ENCODE data around the gene RTN1. TPM values are rescaled to one million over a fixed set of nuclear protein-coding genes. Genes with fewer than 3 reads are reported as not detected.

The RTN1 gene
- polyA plus RNA-seq, 1 of the 3 experiments (the other 2 are of a cell fraction), result 1.6 TPM

- TF ChIP-seq TEAD4 (IDR thresholded peaks at IDR 0.05; ENCODE audit: borderline replicate concordance, insufficient read depth) (no peak), JUND (IDR thresholded peaks at IDR 0.05) (no peak), ELF1 (IDR thresholded peaks at IDR 0.05) (no peak), FOSL2 (IDR thresholded peaks at IDR 0.05; ENCODE audit: borderline replicate concordance, low read depth) (no peak), GATA2 (CRISPR knock-in tag; IDR thresholded peaks at IDR 0.05) (no peak), CTCF (IDR thresholded peaks at IDR 0.05) (no peak), ZBTB33 (IDR thresholded peaks at IDR 0.05; ENCODE audit: borderline replicate concordance, low read depth) (no peak), TCF12 (IDR thresholded peaks at IDR 0.05) (no peak)
- Histone ChIP-seq H3K4me3 (ENCODE audit: low read depth in 2 of 2, low read length in 1 of 2) (no peak overlapping the region), H4K20me1 (ENCODE audit: insufficient read depth) (no peaks in the 10 kb centered on the region), H2AFZ (ENCODE audit: low read depth) (no peak overlapping the region), H3F3A (replicated peaks; ENCODE audit: insufficient read depth) (no peaks in the 10 kb centered on the region), H3K4me2 (no peak overlapping the region), H3K9me3 (no peaks in the 10 kb centered on the region), H3K36me3 (replicated peaks in 1 of 2; ENCODE audit: control insufficient read depth in 1 of 2, insufficient read depth in 2 of 2, low read length in 1 of 2) (no peaks in the 10 kb centered on the region), H3K27me3 (ENCODE audit: insufficient read depth) (no peaks in the 10 kb centered on the region), H3K27ac (ENCODE audit: low read depth in 2 of 2, low read length in 1 of 2) (no peak overlapping the region), H3K4me1 (ENCODE audit: control insufficient read depth in 1 of 2, insufficient read depth in 2 of 2, low read depth in 1 of 2, low read length in 1 of 2) (no peaks in the 10 kb centered on the region), H3K9ac (no peak overlapping the region), H3K9me2 (no peaks in the 10 kb centered on the region), H3K79me2 (ENCODE audit: insufficient read depth) (no peaks in the 10 kb centered on the region)
- WGBS (ENCODE audit: low lambda C conversion rate), result 36% methylated on average over 2 of the region's 2 CpGs
- CTCF ChIA-PET, result interaction anchor here (0.8 kb wide), 1 partner anchor 600 kb away, joined by 3 read pairs; no protein-coding TSS in a partner anchor
- DNase-seq, result no peak
- POLR2A ChIA-PET, result no interaction called here
These were observed 20.1 kb downstream of the RTN1 start for GRCh38 chr14:59850458-59850857.

GRCh38 chr14:59849411-59850130, 21.0 kb downstream of the RTN1 start:
- no peak for TF ChIP-seq GABPA (IDR thresholded peaks at IDR 0.05; ENCODE audit: low read depth)
- no peak for TF ChIP-seq NFIC (IDR thresholded peaks at IDR 0.05; ENCODE audit: borderline replicate concordance)
- TF ChIP-seq RXRA (IDR thresholded peaks at IDR 0.05; ENCODE audit: borderline replicate concordance, low read depth), result no peak
- TF ChIP-seq RAD21 (IDR thresholded peaks at IDR 0.05; ENCODE audit: low read length), result no peak
- no peak for TF ChIP-seq CTCF (IDR thresholded peaks at IDR 0.05)
- TF ChIP-seq TEAD4 (IDR thresholded peaks at IDR 0.05; ENCODE audit: borderline replicate concordance, insufficient read depth), result no peak
- no peak for TF ChIP-seq MAX (IDR thresholded peaks at IDR 0.05; ENCODE audit: low read depth)
- Histone ChIP-seq H3K36me3 (replicated peaks in 1 of 2; ENCODE audit: control insufficient read depth in 1 of 2, insufficient read depth in 2 of 2, low read length in 1 of 2) (no peaks in the 10 kb centered on the region), H3K4me2 (no peak overlapping the region), H4K20me1 (ENCODE audit: insufficient read depth) (no peaks in the 10 kb centered on the region), H3K79me2 (ENCODE audit: insufficient read depth) (no peaks in the 10 kb centered on the region), H2AFZ (ENCODE audit: low read depth) (no peak overlapping the region), H3K4me1 (ENCODE audit: control insufficient read depth in 1 of 2, insufficient read depth in 2 of 2, low read depth in 1 of 2, low read length in 1 of 2) (no peaks in the 10 kb centered on the region), H3K9me3 (no peaks in the 10 kb centered on the region), H3K27me3 (ENCODE audit: insufficient read depth) (no peaks in the 10 kb centered on the region), H3F3A (replicated peaks; ENCODE audit: insufficient read depth) (no peaks in the 10 kb centered on the region), H3K4me3 (ENCODE audit: low read depth in 2 of 2, low read length in 1 of 2) (no peak overlapping the region), H3K9me2 (no peaks in the 10 kb centered on the region), H3K9ac (no peak overlapping the region), H3K27ac (ENCODE audit: low read depth in 2 of 2, low read length in 1 of 2) (no peak overlapping the region)
- ChIA-PET CTCF (interaction anchor here (0.8 to 0.9 kb wide), 2 partner anchors 19 to 599 kb away, joined by 3 read pairs; no protein-coding TSS in a partner anchor), POLR2A (no interaction called here)
- DNase-seq, result no peak
- 56% methylated on average over 1 of the region's 1 CpG for WGBS (ENCODE audit: low lambda C conversion rate)
